Central memory CD4-positive, alpha-beta T cell (primary cell): ENCODE data around the gene BRCA2.

ENCODE experiments used
- DNase-seq: peaks from one replicate; pipeline ENCODE4 v3.0.0; 2022

The BRCA2 gene

GRCh38 chr13:32390484-32390883 lies 75.2 kb downstream of the BRCA2 start:
- DNase-seq: no peak

- no peak for DNase-seq
Measured at GRCh38 chr13:32391101-32391619, 75.9 kb downstream of the BRCA2 start.

GRCh38 chr13:32403108-32403507 lies 87.8 kb downstream of the BRCA2 start:
- DNase-seq: no peak

- DNase-seq: no peak
Measured at GRCh38 chr13:32407854-32408253, 92.5 kb downstream of the BRCA2 start.

- DNase-seq: no peak
Measured at GRCh38 chr13:32408296-32409000, 93.1 kb downstream of the BRCA2 start.

- DNase-seq: no peak
Measured at GRCh38 chr13:32409001-32409313, 93.6 kb downstream of the BRCA2 start.

GRCh38 chr13:32409561-32410421 lies 94.5 kb downstream of the BRCA2 start:
- no peak for DNase-seq

- no peak for DNase-seq
Measured at GRCh38 chr13:32413284-32413683, 98.0 kb downstream of the BRCA2 start.

GRCh38 chr13:32414580-32414979 lies 99.3 kb downstream of the BRCA2 start:
- DNase-seq: no peak

GRCh38 chr13:32415019-32415418 lies 99.7 kb downstream of the BRCA2 start:
- no peak for DNase-seq

GRCh38 chr13:32417995-32418394 lies 102.7 kb downstream of the BRCA2 start:
- no peak for DNase-seq

- no peak for DNase-seq
Measured at GRCh38 chr13:32419862-32420261, 104.6 kb downstream of the BRCA2 start.

- no peak for DNase-seq
Measured at GRCh38 chr13:32423592-32423991, 108.3 kb downstream of the BRCA2 start.

GRCh38 chr13:32425158-32425557 lies 109.8 kb downstream of the BRCA2 start:
- no peak for DNase-seq

- DNase-seq: peak; percentile 68
Measured at GRCh38 chr13:32426191-32426989, 111.1 kb downstream of the BRCA2 start.

- peak; percentile 62 for DNase-seq
Measured at GRCh38 chr13:32426990-32427851, 111.9 kb downstream of the BRCA2 start.

- DNase-seq: peak; percentile 81
Measured at GRCh38 chr13:32427852-32428580, 112.7 kb downstream of the BRCA2 start, which contains the start of gene N4BP2L1. N4BP2L1 (minus strand) TSS chr13:32428130; CDS start chr13:32428082, 48 bp downstream.

GRCh38 chr13:32428581-32429432 lies 113.5 kb downstream of the BRCA2 start:
- DNase-seq: no peak

- DNase-seq: no peak
Measured at GRCh38 chr13:32429433-32429909, 114.2 kb downstream of the BRCA2 start.
